Activated CD8-positive, alpha-beta memory T cell treated with anti-CD3 and anti-CD28 coated beads, Interleukin-2, amount 50 U/mL, for 1 hour (primary cell): ENCODE measurements around the gene DSCAML1.

ENCODE experiments used
- DNase-seq: peaks from one replicate; pipeline ENCODE4 v3.0.0-alpha.2; 2020; ENCODE audit errors: extremely low read depth

Gene DSCAML1

GRCh38 chr11:117691516-117691915 is 105.5 kb downstream of the DSCAML1 start:
- no peak for DNase-seq

- no peak for DNase-seq
These were observed 105.8 kb downstream of the DSCAML1 start for GRCh38 chr11:117691218-117691514.

GRCh38 chr11:117690484-117691217 is 106.4 kb downstream of the DSCAML1 start:
- DNase-seq, result no peak

GRCh38 chr11:117688255-117688797 is 108.7 kb downstream of the DSCAML1 start:
- DNase-seq, result no peak

GRCh38 chr11:117687776-117688175 is 109.2 kb downstream of the DSCAML1 start:
- no peak for DNase-seq

GRCh38 chr11:117686711-117687110 is 110.3 kb downstream of the DSCAML1 start:
- no peak for DNase-seq

- DNase-seq, result no peak
These were observed 111.5 kb downstream of the DSCAML1 start for GRCh38 chr11:117685566-117685965.

- DNase-seq, result no peak
These were observed 112.3 kb downstream of the DSCAML1 start for GRCh38 chr11:117684731-117685130.

GRCh38 chr11:117684111-117684510 is 112.9 kb downstream of the DSCAML1 start:
- DNase-seq, result no peak

- no peak for DNase-seq
These were observed 115.6 kb downstream of the DSCAML1 start for GRCh38 chr11:117681438-117681837.

- DNase-seq, result no peak
These were observed 117.6 kb downstream of the DSCAML1 start for GRCh38 chr11:117679461-117679860.

- DNase-seq, result no peak
These were observed 118.2 kb downstream of the DSCAML1 start for GRCh38 chr11:117678658-117679406.

- DNase-seq, result no peak
These were observed 119.2 kb downstream of the DSCAML1 start for GRCh38 chr11:117677729-117678310.

- DNase-seq, result no peak
These were observed 120.5 kb downstream of the DSCAML1 start for GRCh38 chr11:117676501-117676900.

GRCh38 chr11:117673602-117674001 is 123.4 kb downstream of the DSCAML1 start:
- no peak for DNase-seq

GRCh38 chr11:117671370-117671769 is 125.6 kb downstream of the DSCAML1 start:
- no peak for DNase-seq

GRCh38 chr11:117670924-117671323 is 126.1 kb downstream of the DSCAML1 start:
- DNase-seq, result no peak

- no peak for DNase-seq
These were observed 126.6 kb downstream of the DSCAML1 start for GRCh38 chr11:117670443-117670842.

GRCh38 chr11:117669616-117670015 is 127.4 kb downstream of the DSCAML1 start:
- DNase-seq, result no peak

- DNase-seq, result no peak
These were observed 128.0 kb downstream of the DSCAML1 start for GRCh38 chr11:117669062-117669461.

GRCh38 chr11:117668321-117668751 is 128.7 kb downstream of the DSCAML1 start:
- no peak for DNase-seq

GRCh38 chr11:117664897-117665296 is 132.1 kb downstream of the DSCAML1 start:
- no peak for DNase-seq

GRCh38 chr11:117663821-117664220 is 133.2 kb downstream of the DSCAML1 start:
- no peak for DNase-seq
